ENCODE measurements around the gene FBXL15. TPM values are rescaled to one million over a fixed set of nuclear protein-coding genes. Genes with fewer than 3 reads are reported as not detected.
"Not testable (repeated sequence)": the region's sequence is repeated elsewhere in the genome, so short reads cannot be mapped to it uniquely, and the experiment has no call there.

The FBXL15 gene
- total RNA-seq, 1 donor from 2014 or later: 16.6 TPM

- ATAC-seq (no peak), DNase-seq (no peak)
- intact Hi-C loops (cut with DNase I): no loop called here
- Histone ChIP-seq H3K4me1 (peaks cover 57% of the 10 kb centered on the region), H3K27me3 (ENCODE audit: low read depth) (no peaks in the 10 kb centered on the region), H3K27ac (peak overlapping the region; percentile 76), H3K9me3 (no peaks in the 10 kb centered on the region), H3K36me3 (no peaks in the 10 kb centered on the region), H3K4me3 (no peak overlapping the region)
- no peak for TF ChIP-seq CTCF (IDR thresholded peaks at IDR 0.05)
Observed at GRCh38 chr10:102453502-102453901, 32.9 kb downstream of the FBXL15 start.

GRCh38 chr10:102454662-102455487, 34.2 kb downstream of the FBXL15 start:
- H3K27ac ChIP-seq: peak overlapping the region; percentile 76

GRCh38 chr10:102455893-102456471, 35.3 kb downstream of the FBXL15 start:
- H3K27me3 ChIP-seq (ENCODE audit: low read depth): no peaks in the 10 kb centered on the region
- peak; percentile 74 to 83 for ATAC-seq
- peaks cover 61% of the 10 kb centered on the region for H3K4me1 ChIP-seq
- H3K4me3 ChIP-seq: no peak overlapping the region
- H3K9me3 ChIP-seq: no peaks in the 10 kb centered on the region
- peak; percentile 61 for DNase-seq
- intact Hi-C loops (cut with DNase I): no loop called here
- H3K36me3 ChIP-seq: no peaks in the 10 kb centered on the region
- TF ChIP-seq CTCF (IDR thresholded peaks at IDR 0.05): no peak
- peak overlapping the region; percentile 76 for H3K27ac ChIP-seq

More at GRCh38 chr10:102454662-102455487, 34.2 kb downstream of the FBXL15 start:
- H3K36me3 ChIP-seq; H3K4me3 ChIP-seq; H3K27me3 ChIP-seq (ENCODE audit: low read depth); intact Hi-C loops (cut with DNase I); H3K9me3 ChIP-seq; DNase-seq: not testable (repeated sequence)
- H3K4me1 ChIP-seq: peaks cover 57% of the 10 kb centered on the region
- ATAC-seq: peak in 1 of 2 donors; percentile 49

GRCh38 chr10:102457591-102458150, 37.0 kb downstream of the FBXL15 start:
- intact Hi-C loops (cut with DNase I): no loop called here
- no peak overlapping the region for H3K27ac ChIP-seq
- ATAC-seq: no peak

GRCh38 chr10:102458656-102459055, 38.0 kb downstream of the FBXL15 start:
- H3K27me3 ChIP-seq (ENCODE audit: low read depth): no peaks in the 10 kb centered on the region

More at GRCh38 chr10:102457591-102458150, 37.0 kb downstream of the FBXL15 start:
- no peak for DNase-seq
- Histone ChIP-seq H3K9me3 (no peaks in the 10 kb centered on the region), H3K36me3 (no peaks in the 10 kb centered on the region), H3K4me3 (no peak overlapping the region), H3K27me3 (ENCODE audit: low read depth) (no peaks in the 10 kb centered on the region), H3K4me1 (peaks cover 56% of the 10 kb centered on the region)
- TF ChIP-seq CTCF (IDR thresholded peaks at IDR 0.05): no peak

More at GRCh38 chr10:102458656-102459055, 38.0 kb downstream of the FBXL15 start:
- intact Hi-C loops (cut with DNase I): no loop called here
- H3K27ac ChIP-seq: no peak overlapping the region
- no peak for ATAC-seq
- H3K36me3 ChIP-seq: no peaks in the 10 kb centered on the region
- peaks cover 49% of the 10 kb centered on the region for H3K4me1 ChIP-seq
- H3K4me3 ChIP-seq: no peak overlapping the region
- DNase-seq: no peak
- TF ChIP-seq CTCF (IDR thresholded peaks at IDR 0.05): no peak
- H3K9me3 ChIP-seq: no peaks in the 10 kb centered on the region

Measured in lower lobe of right lung (tissue), 2 donors.